Heart left ventricle (tissue), 16 donors: ENCODE measurements around the gene AMIGO3. TPM values are rescaled to one million over a fixed set of nuclear protein-coding genes. Genes with fewer than 3 reads are reported as not detected.
A peak's percentile ranks its signal among the peaks of the same experiment; 100 is the strongest.

Experiments used
- ATAC-seq, 4 donors: fragments of 200-7000 bp; cut with Tn5 transposase; one replicate each; pipeline ENCODE4 v1.9.1; 2020 to 2022; ENCODE audit warnings: moderate library complexity in 4 of 4, mild to moderate bottlenecking in 3 of 4, moderate number of reproducible peaks in 1 of 4
- DNase-seq, 5 donors: peaks; one replicate each; pipeline ENCODE4 v3.0.0-alpha.2; 2020
- H3K27ac ChIP-seq, 12 donors: fragments of 200-600 bp; sonication (generic) in 4 of 12; one replicate each; pipeline versions ENCODE4 v1.5.0 to v1.8.0; 2016 to 2022; ENCODE audit warnings: mild to moderate bottlenecking in 2 of 12
- H3K27me3 ChIP-seq, 9 donors: fragments of 200-600 bp; sonication (generic) in 2 of 9; one replicate each; pipeline versions ENCODE4 v1.5.1 to v1.8.0; 2016 to 2022; ENCODE audit warnings: mild to moderate bottlenecking in 3 of 9
- H3K36me3 ChIP-seq, 9 donors: fragments of 200-600 bp; sonication (generic) in 2 of 9; one replicate each; pipeline versions ENCODE4 v1.5.0 to v1.8.0; 2018 to 2022; ENCODE audit warnings: mild to moderate bottlenecking in 2 of 9
- H3K4me1 ChIP-seq, 12 donors: fragments of 200-600 bp; sonication (generic) in 4 of 12; one replicate each; pipeline versions ENCODE4 v1.5.0 to v1.8.0; 2016 to 2022; ENCODE audit warnings: mild to moderate bottlenecking in 3 of 12
- H3K4me3 ChIP-seq, 12 donors: fragments of 200-600 bp; sonication (generic) in 4 of 12; one replicate each; pipeline versions ENCODE4 v1.5.0 to v1.8.0; 2017 to 2022; ENCODE audit warnings: mild to moderate bottlenecking in 9 of 12, moderate library complexity in 4 of 12
- H3K9me3 ChIP-seq, 12 donors: fragments of 200-600 bp; sonication (generic) in 4 of 12; one replicate each; pipeline versions ENCODE4 v1.5.0 to v1.8.0; 2016 to 2022; ENCODE audit warnings: mild to moderate bottlenecking in 1 of 12
- CTCF ChIP-seq, 12 donors: fragments of 200-600 bp; sonication (generic) in 4 of 12; IDR thresholded peaks; one replicate each; pipeline versions ENCODE4 v1.5.0 to v1.8.0; 2018 to 2022; ENCODE audit warnings: antibody characterized with exemption in 12 of 12, mild to moderate bottlenecking in 5 of 12
- POLR2A ChIP-seq, 2 donors: fragments of 450-650 bp; IDR thresholded peaks; one replicate each; pipeline ENCODE4 v1.6.1; 2017; ENCODE audit warnings: antibody characterized with exemption in 2 of 2, mild to moderate bottlenecking in 2 of 2, moderate library complexity in 2 of 2
- WGBS, 4 donors: extraction: QIAGEN DNeasy Blood & Tissue Kit in 2 of 4; methylation state at CpG; one replicate each; pipeline versions ENCODE4 v1.1.5 to v1.1.7; 2013 to 2018; 5-methylcytosine and 5-hydroxymethylcytosine counted together
- intact Hi-C, 10 donors: fragments of 100-400 bp; cut with DNase I; formaldehyde crosslinking; loops; one replicate each; pipeline versions ENCODE4 v1.11.1 to v1.14.2; 2022
- polyA plus RNA-seq, 2 donors: library from polyadenylated mRNA; stranded (reverse); fragments of 200-250 nt; gene quantifications; one replicate each; pipeline ENCODE4 v1.2.3, GENCODE V29; 2013
- total RNA-seq, 9 donors: library from RNA; depleted of rRNA in 2 of 9; stranded (reverse); fragments of >200 nt in 2 of 9; fragmentation: NEBNext Ultra II Directional in 3 of 9; extraction: Animal tissue kit (Norgen Biotek cat#: 25700) in 3 of 9; gene quantifications; one replicate each; pipeline versions ENCODE4 v1.1.0 to v1.2.4, GENCODE V29; 2016 to 2023
- donor health status: ischemic (EF 13 %, LVEDD 7.1; RV severe dilation, severe dysfunction).
- donor health status: healthy with polysubstance abuse.
- donor health status: DM: no; HTN: yes; CAD: no.
- donor health status: DM: no; HTN: no; CAD: no.
- donor health status: ischemic (EF 25% LVEDD 6.9; RV normal size, moderate dysfunction).
- donor health status: ischemic (EF 25% LVEDD 5.7; RV mildly dilated, moderate dysfunction).
- donor health status: healthy.
- donor health status: DM: yes; HTN: yes; CAD: no.
- donor health status: ischemic (EF 35%, LVEDD 5.7; RV mildly dilated, moderate dysfunction).
- donor health status: nonischemic (EF 11% LVEDD 7.7; RV severe dilation, severe dysfunction).
- donor health status: DM: yes; HTN: yes; CAD: no.
- donor health status: PGD.
- donor health status: ischemic (EF 29% LVEDD 5.4; RV normal size, mild dysfunction).
- donor health status: nonischemic (EF 23%, LVEDD 6.1; RV moderate dilation, normal function).

AMIGO3 gene
- total and polyA plus RNA-seq, 11 donors = 0.14 to 1.4 (median 0.69) TPM; not detected in 6

- ATAC-seq = no peak
- peaks cover 0 to 68% (median 39%) of the 10 kb centered on the region in 9 donors for H3K36me3 ChIP-seq
- H3K4me3 ChIP-seq = no peak overlapping the region
- peak in 2 of 5 donors; percentile 20 to 49 for DNase-seq
- 80 to 93% (median 85%) methylated on average over 6 to 9 of the region's 9 CpGs for WGBS, 4 donors
- H3K9me3 ChIP-seq = no peaks in the 10 kb centered on the region
- no peak overlapping the region for H3K27ac ChIP-seq
- H3K27me3 ChIP-seq = no peaks in the 10 kb centered on the region
- TF ChIP-seq CTCF (IDR thresholded peaks at IDR 0.05) (no peak), POLR2A (IDR thresholded peaks at IDR 0.05) (no peak)
- H3K4me1 ChIP-seq = peaks cover 0 to 4% (median 0%) of the 10 kb centered on the region in 12 donors
- intact Hi-C loops = loop anchor here in 4 of 10 donors (5.0 to 10.0 kb wide), 5 partner anchors 131 to 208 kb away; partner anchors contain the start of gene MST1R (in 1 of the 4)
Measured at GRCh38 chr3:49706456-49707112, 12.9 kb downstream of the AMIGO3 start.

GRCh38 chr3:49705390-49705960 lies 14.0 kb downstream of the AMIGO3 start:
- DNase-seq = no peak
- Histone ChIP-seq H3K27ac (no peak overlapping the region), H3K4me1 (peaks cover 0 to 4% (median 0%) of the 10 kb centered on the region in 12 donors), H3K27me3 (no peaks in the 10 kb centered on the region), H3K36me3 (peaks cover 0 to 71% (median 48%) of the 10 kb centered on the region in 9 donors), H3K4me3 (no peak overlapping the region), H3K9me3 (no peaks in the 10 kb centered on the region)
- 94 to 95% (median 94%) methylated on average over 15 to 17 of the region's 17 CpGs for WGBS, 4 donors
- intact Hi-C loops = loop anchor here in 5 of 10 donors (2.0 to 10.0 kb wide), 7 partner anchors 132 to 209 kb away; partner anchors contain the start of gene MST1R (in 1 of the 5)
- no peak for ATAC-seq
- TF ChIP-seq CTCF (IDR thresholded peaks at IDR 0.05) = no peak
- TF ChIP-seq POLR2A (IDR thresholded peaks at IDR 0.05) = no peak

GRCh38 chr3:49704629-49705028 lies 14.9 kb downstream of the AMIGO3 start:
- H3K36me3 ChIP-seq = peaks cover 0 to 79% (median 51%) of the 10 kb centered on the region in 9 donors
- H3K4me1 ChIP-seq = peaks cover 0 to 10% (median 0%) of the 10 kb centered on the region in 12 donors
- ATAC-seq (no peak), DNase-seq (no peak)
- TF ChIP-seq CTCF (IDR thresholded peaks at IDR 0.05) (no peak), POLR2A (IDR thresholded peaks at IDR 0.05) (no peak)
- H3K27ac ChIP-seq = no peak overlapping the region
- H3K4me3 ChIP-seq = no peak overlapping the region
- WGBS, 4 donors = 94 to 97% (median 96%) methylated on average over 5 to 8 of the region's 8 CpGs
- no peaks in the 10 kb centered on the region for H3K9me3 ChIP-seq
- intact Hi-C loops = loop anchor here in 7 of 10 donors (2.0 to 10.0 kb wide), 9 partner anchors 133 to 210 kb away; partner anchors contain the start of gene MST1R (in 2 of the 7)
- no peaks in the 10 kb centered on the region for H3K27me3 ChIP-seq

GRCh38 chr3:49703956-49704355 lies 15.5 kb downstream of the AMIGO3 start:
- Histone ChIP-seq H3K36me3 (peaks cover 0 to 85% (median 55%) of the 10 kb centered on the region in 9 donors), H3K4me1 (peaks cover 0 to 16% (median 2%) of the 10 kb centered on the region in 12 donors), H3K27me3 (no peaks in the 10 kb centered on the region), H3K4me3 (no peak overlapping the region), H3K9me3 (no peaks in the 10 kb centered on the region), H3K27ac (no peak overlapping the region)
- ATAC-seq = no peak
- 88 to 91% (median 89%) methylated on average over 7 of the region's 7 CpGs for WGBS, 4 donors
- DNase-seq = no peak
- TF ChIP-seq POLR2A (IDR thresholded peaks at IDR 0.05) (no peak), CTCF (IDR thresholded peaks at IDR 0.05) (no peak)
- intact Hi-C loops = loop anchor here in 7 of 10 donors (2.0 to 10.0 kb wide), 10 partner anchors 133 to 211 kb away; partner anchors contain the start of gene MST1R (in 2 of the 7)
